Pulmonary artery endothelial cell (primary cell): ENCODE results near the gene AOPEP. TPM values are rescaled to one million over a fixed set of nuclear protein-coding genes. Genes with fewer than 3 reads are reported as not detected.

Source experiments
- DNase-seq: peaks from one replicate; pipeline ENCODE4 v3.0.0-alpha.2; 2011; ENCODE audit warnings: low read depth, low spot score
- total RNA-seq: library from RNA; depleted of rRNA; stranded (reverse); fragments of >200 nt; gene quantifications from 2 replicates; pipeline ENCODE4 v1.2.3, GENCODE V29; 2014

AOPEP gene
- total RNA-seq, 1 donor from 2014 or later: 19.2 TPM

- DNase-seq: no peak
Observed at GRCh38 chr9:95129476-95130291, 403.2 kb downstream of the AOPEP start.

DNA sequence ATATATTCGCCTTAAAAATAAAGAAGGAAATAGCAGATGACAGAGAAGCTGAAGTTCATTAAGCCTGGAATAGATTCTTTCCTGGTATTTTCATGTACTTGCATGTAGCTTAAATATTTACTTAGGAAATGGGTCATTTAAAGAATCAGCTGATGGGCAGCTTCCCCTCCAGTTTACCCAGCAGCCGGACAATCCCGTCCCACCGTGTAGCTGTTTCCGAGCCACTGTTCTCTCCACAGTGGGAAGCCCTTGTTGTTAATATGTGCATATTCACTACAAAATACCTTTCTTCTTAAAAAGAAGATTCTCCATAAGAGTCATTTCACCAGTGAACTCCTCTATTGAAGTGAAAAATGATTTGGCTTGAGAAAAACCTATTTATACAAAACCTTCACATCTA lies 404.0 kb downstream of the AOPEP start:
- DNase-seq: no peak

- peak; percentile 13 for DNase-seq
Observed at GRCh38 chr9:95131023-95131943, 404.8 kb downstream of the AOPEP start.

GRCh38 chr9:95132366-95133324 lies 406.1 kb downstream of the AOPEP start:
- DNase-seq: no peak

DNA sequence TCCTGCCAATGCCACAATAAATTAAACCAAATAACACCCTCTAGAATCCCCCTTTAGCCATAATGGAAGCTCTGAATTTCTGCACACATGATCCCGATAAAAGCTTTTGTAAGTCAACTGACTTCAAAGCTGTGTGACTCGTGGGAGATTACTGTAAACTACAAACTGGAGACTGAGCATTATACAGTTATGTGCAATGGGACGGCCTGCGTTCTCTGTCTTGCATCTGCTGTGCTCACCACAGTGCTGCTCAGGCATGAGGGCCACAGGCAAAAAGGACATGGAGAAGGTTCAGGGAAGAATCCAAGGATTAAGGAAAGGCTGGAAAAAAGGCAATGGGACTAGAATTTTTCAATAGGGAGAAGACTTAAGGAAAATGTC lies 406.8 kb downstream of the AOPEP start:
- DNase-seq: no peak

GRCh38 chr9:95134457-95134881 lies 408.0 kb downstream of the AOPEP start:
- no peak for DNase-seq

- DNase-seq: no peak
Observed at GRCh38 chr9:95135756-95136155, 409.3 kb downstream of the AOPEP start.

Other genes with a start within 250 kb of the AOPEP start
- gene PCAT7, start 171.6 kb upstream of the AOPEP start, total RNA-seq: under 0.01 TPM in 1 of 2 replicates, not detected in the other
- gene FBP2, start 132.9 kb upstream of the AOPEP start, total RNA-seq: not detected in 2 replicates
- 0.95 and 1.5 TPM in 2 replicates for gene FBP1, start 87.2 kb upstream of the AOPEP start, total RNA-seq